Measurements from ENCODE around the gene PHEX.

PHEX gene

DNA sequence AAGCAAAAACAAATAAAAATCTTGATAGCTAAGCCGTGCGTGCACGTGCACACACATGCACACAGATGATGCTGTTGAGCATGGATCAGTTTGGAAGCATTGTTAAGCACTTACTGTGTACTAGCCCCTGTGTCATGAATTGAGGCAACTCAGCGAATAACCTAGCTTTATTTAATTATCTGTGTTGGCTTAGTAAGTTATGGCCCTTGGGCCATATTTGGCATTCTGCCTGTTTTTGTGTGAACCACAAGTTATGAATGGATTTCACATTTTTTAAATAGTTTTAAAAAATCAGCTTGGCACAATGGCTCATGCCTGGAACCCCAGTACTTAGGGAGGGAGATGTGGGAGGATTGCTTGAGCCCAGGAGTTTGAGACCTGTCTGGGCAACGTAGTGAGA, 126.9 kb downstream of the PHEX start:
- no peak for DNase-seq

DNA sequence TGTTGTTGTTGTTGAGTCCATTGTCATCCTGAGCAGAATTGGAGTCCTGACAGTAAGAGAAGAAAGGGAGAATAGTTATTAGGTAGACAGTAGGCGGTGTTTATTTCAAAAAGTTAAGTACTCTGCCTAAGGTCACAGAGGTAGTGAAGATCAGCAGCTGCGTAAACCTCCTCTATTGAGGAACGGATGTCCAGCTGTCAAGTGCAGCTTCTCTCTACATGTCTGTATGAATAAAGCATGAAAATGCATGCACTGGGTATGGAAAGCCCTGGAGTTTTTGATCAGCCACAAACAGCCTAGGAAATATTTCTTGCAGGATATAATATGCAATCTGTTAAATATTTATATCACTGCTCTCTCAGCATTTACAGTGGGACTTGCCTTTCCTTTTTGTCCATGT, 131.2 kb downstream of the PHEX start:
- DNase-seq: no peak

DNA sequence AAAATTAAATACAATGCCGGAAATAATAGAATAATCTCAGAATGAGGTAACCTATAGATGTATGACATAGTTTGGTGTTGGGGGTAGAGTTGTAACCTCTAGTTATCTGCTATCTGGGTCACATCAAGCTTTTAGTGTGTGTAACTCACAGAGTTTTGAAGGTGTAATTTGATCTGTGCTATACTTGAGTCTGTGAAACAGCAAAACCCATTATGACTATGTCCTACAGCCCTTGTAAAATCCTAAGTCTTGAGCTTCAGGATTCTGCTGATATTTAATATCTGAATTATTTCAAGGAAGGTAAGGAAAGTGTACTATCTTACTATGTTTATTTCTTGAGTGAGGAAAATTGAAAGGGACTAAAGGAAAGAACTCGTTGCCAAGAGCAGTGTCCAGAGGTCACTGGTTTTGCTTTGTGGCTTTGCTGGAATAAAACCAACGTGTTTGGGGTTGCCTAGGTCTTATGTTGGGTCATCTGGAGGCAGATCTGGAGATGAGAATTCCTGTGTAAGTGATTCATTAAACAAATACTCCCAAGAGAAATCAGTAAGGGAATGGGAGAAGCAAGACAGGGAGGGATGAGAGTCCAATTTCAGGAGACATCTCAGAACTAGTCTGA, 132.8 kb downstream of the PHEX start:
- DNase-seq: no peak

DNA sequence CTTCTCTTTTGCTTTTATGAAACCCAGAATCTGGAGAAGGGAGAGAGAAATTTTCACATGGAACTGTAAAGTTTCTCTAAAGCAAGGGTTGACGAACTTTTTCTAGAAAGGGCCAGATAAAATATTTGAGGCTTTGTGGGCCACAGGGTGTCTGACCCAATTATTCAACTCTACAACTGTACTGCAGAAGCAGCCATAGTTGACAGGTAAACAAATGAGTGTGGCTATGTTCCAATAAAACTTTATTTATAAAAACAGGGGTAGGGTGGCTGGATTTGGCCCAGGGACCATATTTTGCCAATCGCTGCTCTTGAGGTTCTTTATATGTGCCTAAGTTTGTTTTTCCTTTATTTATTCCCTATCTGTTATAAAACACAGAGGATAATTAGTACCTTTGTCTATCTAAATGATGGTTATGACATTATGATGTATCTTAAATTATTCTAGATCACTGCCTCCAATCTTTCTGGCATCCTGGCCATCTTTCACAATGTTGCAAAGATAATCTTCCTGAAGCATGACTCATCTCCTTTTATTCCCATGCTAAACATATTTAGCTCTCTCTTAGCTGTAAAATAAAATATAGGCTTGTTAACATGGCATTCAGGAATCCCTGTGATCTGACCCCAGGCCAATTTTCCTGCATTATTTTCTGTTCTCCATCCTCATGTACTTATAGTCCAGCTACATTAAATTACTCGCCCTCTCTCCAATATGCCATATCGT, 133.8 kb downstream of the PHEX start:
- DNase-seq: no peak

DNA sequence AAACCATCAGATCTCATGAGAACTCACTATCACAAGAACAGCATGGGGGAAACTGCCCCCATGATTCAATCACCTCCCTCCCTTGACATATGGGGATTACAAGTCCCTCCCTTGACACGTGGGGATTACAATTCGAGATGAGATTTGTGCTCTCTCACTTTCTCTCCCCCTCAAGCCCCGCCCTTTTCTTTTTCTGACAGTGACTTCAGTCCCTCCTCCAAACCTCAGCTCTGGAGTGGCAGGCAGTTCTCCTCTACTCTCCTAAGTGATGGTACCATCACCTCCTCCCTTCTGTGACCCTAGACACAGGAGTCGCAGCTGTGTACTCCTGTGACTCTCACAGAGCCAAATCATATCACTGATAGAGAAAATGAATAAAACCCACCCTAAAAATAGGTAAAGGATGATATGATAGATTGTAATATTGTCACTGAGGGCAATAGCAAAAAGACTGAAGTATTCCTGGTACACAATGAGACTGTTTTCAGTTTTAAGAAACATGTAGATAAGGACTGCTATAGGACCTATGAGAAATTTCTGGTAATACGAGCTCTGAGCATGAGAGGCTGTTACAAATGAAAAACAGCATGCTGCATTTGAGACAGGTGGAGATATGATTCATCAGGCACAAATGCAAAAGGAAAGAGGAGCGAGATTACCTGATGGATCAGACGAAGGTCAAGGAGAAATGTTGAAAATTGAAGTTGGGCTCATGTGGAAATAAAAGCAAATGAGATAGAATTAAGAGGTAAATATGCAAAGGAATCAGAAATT, 139.3 kb downstream of the PHEX start:
- no peak for DNase-seq

DNA sequence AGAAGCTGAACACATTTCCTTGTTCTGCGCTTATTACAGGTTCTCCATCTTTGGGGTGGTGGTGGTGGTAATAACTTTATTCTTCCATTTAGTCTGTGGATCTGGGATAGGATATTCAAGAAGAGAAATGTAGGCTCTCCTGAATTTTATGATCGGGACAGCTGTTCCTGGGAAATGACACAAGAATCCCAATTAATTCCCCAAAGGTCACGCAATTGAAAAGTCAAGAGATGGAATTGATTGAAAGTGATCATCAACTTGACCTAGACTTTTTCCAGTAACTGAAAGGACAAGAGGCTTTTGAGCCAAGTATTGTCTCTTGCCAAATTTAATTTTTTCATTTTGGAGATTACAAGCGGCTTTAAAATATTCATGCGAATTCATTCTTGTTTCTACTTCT, 141.8 kb downstream of the PHEX start:
- no peak for DNase-seq

DNA sequence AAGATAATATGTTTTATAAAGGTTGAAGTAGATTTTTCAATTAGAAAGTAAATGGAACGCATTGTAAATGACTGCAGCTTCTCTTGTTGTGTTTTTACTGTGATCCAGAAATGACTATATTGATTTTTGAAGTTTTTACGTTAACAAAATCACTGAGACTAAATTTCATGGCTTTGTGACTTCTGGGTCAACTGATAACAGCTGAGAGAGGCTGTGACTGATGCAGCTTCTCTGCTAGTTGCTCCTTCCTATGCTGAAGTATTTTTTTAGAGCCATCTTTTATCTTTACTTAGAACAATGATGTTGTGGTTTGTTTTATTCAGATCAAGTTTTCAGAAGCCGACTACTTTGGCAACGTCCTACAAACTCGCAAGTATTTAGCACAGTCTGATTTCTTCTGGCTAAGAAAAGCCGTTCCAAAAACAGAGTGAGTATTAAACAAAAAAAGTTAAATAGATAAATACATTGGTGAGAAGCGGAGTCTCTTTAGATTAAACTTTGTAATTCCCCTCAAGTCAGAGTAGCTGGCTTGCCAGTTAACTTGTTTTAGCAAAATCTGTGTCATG, 145.9 kb downstream of the PHEX start:
- no peak for DNase-seq

DNA sequence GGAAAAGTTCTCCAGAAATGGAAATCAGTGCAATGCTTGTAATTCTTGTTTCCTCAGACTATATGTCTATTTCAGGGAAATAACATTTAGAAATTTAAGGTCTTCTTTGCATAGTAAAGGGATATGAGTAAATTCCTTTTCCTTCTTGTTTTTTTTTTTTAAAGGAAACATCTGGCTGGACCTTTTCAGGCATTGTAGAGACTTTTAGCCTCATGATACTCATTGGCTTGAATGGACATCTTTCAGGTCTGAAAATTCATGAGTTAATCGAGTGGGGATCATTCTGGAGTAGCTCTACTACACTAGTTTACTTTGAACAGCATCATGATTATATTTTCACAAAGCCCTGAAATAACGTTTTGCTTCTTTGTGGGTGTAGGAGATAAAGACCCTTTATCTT, 152.0 kb downstream of the PHEX start:
- no peak for DNase-seq

DNA sequence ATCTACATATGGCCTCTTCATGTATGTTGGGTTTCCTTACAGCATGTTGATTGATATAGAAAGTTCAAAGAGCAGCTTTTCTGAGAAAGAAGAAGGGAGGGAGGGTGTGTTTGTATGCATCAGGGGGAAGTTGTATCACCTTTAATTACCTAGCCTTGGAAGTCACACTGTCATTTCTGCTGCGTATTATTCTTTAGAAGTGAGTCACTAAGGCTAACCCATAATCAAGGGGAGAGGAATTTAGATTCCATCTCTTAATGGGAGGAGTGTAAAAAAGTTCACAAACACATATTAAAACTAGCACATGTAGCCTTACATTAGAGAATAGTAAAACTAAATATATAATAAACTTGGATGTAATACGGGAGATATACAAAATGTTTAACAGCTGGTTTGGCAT, 154.0 kb downstream of the PHEX start:
- DNase-seq: no peak

DNA sequence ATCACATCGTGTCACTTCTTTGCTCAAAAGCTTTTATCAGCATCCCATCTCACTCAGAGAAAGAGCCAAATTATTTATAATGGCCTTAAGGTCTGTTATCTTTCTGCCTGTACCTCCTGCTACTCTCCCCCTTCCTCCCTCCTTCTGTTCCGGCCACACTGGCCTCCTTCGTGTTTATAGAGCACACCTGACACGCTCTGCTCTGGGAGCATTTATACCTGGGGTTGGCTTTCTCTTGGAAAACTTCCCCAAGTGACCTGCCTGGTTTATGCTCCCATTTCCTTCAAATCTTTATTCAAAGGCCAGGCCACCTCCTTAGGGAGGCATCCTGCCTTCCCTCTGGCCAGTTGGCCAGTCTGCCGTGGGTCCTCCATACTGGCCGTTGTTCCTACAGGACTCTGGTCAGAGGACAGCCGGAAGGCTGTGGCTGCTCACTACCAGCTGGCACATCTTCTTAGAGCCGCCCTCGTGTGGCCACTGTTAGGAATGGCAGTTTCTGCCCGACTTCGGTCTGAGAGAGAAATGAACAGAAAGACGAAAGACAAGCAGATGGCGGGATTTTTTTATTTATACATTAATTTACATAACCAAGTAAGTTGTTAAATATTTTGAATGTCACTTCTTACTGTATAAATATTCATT, 160.4 kb downstream of the PHEX start:
- no peak for DNase-seq

DNA sequence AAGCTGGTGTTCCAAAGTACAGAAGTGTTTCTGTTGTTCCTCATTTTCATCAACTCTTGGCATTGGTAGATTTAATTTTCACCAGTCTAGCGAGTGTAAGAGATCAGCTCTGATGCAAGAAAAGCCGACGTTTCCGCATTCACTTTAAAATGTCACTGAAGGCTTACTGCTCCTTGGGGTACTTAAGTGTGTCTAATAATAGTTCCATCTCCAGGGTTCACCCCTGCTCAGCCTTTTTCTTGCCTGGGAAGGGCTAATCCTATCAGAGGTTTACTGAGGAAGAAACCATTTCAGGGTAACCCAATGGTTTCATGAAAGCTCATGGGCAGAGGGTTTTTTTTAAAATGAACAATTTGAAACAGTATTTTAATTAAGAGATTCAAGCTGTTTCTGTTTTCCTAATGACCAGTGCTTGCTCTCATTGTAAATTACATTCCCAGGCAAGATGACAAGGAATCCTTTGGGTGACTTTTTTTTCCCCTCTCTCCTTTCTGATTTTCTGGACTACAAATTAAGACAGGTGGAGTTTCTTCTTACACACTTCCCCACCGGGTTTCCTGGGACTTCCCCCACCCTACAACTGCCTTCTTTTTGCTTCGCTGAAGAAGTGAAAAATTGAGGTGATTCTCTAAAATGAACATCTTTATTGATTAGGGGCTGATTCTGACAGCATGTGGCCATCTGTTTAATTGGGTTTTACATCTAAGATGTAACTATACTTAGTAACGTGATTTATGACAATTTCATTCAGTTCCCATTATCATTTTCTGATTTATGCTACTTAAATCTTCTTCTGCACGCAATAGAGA, 161.9 kb downstream of the PHEX start:
- DNase-seq: no peak

DNA sequence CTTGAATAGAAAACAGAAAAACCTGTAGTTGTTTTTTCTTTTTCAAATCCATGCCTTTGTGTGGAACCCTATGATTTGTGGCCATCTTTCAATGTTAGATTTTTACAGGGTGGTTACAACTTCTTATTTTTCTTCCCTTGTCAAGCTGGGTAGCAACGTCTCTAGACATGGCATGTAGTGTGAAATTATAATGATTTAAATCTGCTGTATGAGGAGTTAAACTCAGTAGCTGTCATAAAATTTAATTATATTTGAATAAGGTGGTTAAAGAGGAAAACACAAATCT, 162.5 kb downstream of the PHEX start:
- no peak for DNase-seq

DNA sequence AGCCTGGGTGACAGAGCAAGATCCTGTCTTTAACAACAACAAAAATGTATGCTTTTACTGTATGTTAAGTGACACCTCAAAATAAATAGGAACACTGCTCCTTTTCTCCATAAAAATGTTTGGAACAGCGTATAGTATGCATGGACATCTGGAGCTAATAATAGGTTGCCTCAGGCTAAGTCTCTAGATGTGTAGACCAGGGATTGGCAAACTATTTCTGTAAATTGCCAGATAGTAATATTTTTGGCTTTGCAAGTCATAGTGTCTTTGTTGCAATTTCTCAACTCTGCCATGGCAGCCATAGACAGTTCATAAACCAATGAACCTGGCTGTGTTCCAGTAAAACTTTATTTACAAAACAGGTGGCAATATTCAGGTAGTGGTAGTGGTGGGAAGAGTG, 164.0 kb downstream of the PHEX start:
- DNase-seq: no peak

DNA sequence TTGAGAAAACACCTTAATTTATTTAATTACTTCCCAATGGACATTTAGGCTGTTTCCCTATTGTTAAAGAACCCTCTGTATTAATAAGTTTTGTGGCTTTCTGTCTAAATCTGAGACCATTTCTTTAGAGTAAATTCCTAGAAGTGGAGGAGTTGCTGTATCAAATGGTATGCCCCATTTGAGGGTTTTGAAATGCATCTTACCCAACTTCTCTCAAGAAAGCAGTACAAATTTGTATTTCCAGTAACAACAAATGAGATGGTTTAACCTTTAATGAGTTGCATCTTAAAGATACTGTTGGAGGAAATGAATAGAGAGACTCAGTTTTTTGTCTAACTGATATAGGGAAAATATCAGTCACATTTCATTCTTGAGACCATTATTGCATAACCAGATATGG, 170.1 kb downstream of the PHEX start:
- no peak for DNase-seq

DNA sequence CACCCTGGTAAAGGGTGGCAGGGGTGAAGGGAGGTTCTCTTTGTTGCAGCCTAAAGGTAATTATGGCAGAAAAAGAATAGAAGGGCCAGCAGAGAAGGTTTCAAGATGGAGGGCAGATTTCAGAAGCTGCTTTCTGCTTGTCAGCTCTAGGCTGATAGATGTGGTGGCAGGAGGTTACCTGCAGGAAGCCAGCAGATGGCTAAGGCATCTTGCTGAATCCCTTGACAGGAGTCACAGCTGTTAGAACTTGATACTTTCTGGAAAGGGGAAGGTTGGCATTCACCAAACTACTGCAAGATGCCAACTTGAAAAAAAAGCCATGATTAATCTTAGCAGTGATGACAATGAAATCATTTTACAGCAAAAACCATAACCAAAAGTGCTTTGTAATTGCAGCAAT, 171.1 kb downstream of the PHEX start:
- DNase-seq: no peak

DNA sequence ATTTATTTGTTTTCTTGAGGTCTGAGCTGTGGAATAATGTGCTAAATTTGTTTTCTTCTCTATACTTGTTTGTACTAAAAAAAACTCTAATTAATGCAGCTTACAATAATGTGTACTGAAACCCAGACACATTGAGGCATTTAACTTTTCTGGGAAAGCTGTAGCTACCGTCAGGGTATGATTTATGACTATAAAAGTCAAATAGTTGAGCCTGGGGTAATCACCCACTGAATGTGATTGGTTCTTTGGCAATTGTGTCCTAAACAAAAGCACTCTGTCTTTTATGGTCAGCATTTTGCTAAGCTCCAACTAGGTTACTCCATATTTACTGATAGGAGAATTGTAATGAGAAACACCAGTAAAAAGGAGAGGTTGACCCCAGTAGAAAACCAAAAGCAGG, 174.7 kb downstream of the PHEX start:
- DNase-seq: no peak

DNA sequence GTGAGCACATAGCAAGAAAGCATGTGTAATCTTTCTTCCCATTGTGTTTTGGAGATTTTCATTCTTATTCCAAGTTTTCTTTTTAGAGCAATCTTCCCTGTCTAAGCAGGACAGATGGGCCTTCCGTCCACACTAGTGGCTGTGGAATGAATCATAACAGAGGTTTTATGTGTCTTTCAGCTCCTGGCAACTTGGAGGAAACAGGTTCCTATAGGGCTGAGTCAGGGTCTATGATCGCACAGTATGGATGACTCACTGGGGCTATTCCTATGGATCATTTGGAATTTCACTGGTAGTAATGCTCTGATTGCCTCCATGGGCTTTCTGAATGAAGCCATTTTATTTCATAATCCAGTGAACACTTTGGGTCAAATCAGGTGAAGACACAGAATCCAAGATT, 188.8 kb downstream of the PHEX start:
- no peak for DNase-seq

DNA sequence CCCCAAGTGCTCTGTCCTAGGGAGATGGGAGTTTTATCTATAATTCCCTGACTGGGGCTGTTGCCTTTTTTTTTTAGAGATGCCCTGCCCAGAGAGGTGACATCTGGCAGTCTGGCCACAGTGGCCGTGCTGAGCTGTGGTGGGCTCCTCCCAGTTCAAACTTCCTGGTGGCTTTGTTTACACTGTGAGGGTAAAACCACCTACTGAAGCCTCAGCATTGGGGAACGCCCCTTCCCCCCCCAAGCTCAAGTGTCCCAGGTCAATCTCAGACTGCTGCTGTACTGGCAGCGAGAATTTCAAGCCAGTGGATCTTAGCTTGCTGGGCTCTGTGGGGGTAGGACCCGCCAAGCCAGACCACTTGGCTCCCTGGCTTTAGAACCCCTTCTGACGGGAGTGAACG, 202.3 kb downstream of the PHEX start:
- DNase-seq: no peak

DNA sequence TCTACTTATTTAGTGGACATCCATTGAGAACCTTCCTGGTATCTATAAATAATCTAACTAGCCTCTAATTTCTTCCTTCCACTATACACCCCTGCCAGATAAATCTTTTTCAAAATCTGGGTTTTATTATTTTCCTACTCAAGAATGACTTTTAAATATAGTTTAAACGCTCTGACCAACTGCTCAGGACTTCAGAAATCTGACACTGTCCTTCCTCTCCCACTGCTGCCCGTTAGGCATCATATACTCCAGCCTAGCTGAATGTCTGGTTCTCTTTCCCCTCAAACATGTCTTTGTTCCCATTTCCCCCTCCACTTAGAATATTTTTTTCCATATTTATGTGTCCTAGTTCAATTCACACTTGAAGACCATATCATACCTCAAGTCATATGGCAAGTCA, 205.4 kb downstream of the PHEX start:
- no peak for DNase-seq

DNA sequence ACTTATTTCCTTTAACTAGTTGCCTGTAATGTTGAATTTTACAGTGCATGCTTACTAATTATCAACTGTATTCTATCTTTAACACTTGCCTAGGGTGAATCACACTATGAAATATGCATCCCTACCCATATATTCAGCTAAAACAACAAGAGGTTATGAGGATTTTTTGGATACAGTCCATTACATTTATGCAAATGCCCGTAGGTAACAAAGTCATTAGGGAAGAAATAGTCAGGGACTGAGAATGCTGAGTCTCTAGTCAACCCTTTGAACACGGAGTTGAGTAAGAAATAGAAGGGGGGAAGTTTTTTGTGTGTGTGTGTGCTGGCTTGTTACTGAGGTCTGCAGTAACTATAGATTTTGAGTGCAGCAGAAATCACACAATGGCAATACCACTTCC, 214.5 kb downstream of the PHEX start:
- no peak for DNase-seq

DNA sequence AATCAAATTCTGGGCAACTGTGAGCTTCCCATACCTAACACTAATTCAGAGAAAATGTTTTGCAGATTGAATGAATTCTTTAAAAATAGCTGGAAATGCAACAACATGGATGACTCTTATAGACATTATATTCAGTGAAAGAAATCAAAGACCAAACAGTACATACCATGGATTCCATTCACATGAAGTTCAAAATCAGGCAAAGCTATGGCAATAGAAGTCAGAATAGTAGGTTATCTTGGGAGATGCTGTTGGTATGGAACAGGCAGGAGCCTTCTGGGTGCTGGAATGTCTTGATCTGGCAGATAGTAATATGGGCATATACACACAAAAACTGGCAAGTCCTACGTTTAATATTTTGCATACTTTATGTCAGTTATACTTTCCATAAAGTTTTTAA, 215.0 kb downstream of the PHEX start:
- DNase-seq: no peak

DNA sequence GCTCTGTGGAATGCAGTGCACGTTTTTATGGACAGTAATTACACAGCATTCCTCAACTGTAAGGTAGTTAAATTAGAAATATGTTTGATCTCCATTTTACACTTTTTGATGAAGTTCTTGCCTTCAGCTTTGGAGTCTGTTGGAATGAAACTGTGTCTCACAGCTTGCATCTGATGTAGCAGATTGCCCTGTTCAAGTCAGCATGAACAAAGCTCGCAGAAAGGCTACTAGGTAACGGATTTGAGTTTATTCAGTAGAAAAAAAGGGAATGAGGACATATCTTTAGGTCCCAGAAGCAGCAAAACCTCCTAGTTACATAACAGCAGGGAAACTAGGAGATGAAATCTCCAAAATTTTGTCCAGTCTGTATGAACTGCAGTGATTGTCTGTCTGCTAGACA, 216.3 kb downstream of the PHEX start:
- no peak for DNase-seq

DNA sequence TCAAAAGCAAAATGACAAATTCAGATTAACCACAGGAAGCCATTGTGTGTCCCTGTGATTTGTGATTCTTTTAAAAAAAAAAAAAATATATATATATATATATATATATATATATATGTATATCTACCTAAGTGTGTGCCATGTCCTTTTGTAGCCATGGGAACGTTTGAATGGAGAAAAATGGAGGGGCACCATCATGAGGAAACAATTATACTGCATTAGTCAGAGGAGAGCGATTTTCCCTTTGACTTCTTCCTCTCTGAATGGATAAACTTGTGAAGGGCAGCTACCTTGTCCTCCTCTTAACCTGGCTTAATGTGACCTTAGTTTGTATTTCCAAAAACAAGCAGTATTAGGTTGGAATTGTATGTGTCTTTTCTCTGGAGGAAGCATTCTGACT, 217.2 kb downstream of the PHEX start:
- DNase-seq: no peak

Data from NCI-H1417 treated with DMSO at 0.1 percent for 48 hours (cell line).